Activated naive CD8-positive, alpha-beta T cell treated with anti-CD3 and anti-CD28 coated beads, Interleukin-2, amount 10 ng/mL, durations not matched to agents 7 days and 5 days (primary cell): ENCODE results near the gene FLVCR2. TPM values are rescaled to one million over a fixed set of nuclear protein-coding genes. Genes with fewer than 3 reads are reported as not detected.
"Not testable (repeated sequence)": the region's sequence is repeated elsewhere in the genome, so short reads cannot be mapped to it uniquely, and the experiment has no call there.

ENCODE experiments used
- ATAC-seq: fragments of 150-1000 bp; cut with Tn5 transposase; one replicate; pipeline ENCODE4 v1.10.0; 2021; ENCODE audit warnings: low read depth, moderate library complexity
- POLR2A ChIA-PET: fragments of 350-600 bp; sonication (Branson Sonifier 250); formaldehyde crosslinking; loops from one replicate; lab custom pipeline; 2021; ENCODE audit warnings: antibody characterized with exemption; lab: Charles Lee
- DNase-seq: peaks from one replicate; pipeline ENCODE4 v3.0.0; 2021
- H3K27ac Mint-ChIP-seq: one replicate; pipeline ENCODE4 v1.8.0; 2022; ENCODE audit warnings: mild to moderate bottlenecking, mixed read lengths
- H3K27me3 Mint-ChIP-seq: one replicate; pipeline ENCODE4 v1.8.0; 2022; ENCODE audit warnings: mild to moderate bottlenecking, moderate library complexity, mixed read lengths
- H3K36me3 Mint-ChIP-seq: one replicate; pipeline ENCODE4 v1.8.0; 2021; ENCODE audit warnings: mild to moderate bottlenecking, mixed read lengths
- H3K4me1 Mint-ChIP-seq: one replicate; pipeline ENCODE4 v1.8.0; 2021; ENCODE audit warnings: mixed read lengths
- H3K4me3 Mint-ChIP-seq: one replicate; pipeline ENCODE4 v1.8.0; 2022; ENCODE audit warnings: mild to moderate bottlenecking, moderate library complexity, mixed read lengths
- H3K9me3 Mint-ChIP-seq: one replicate; pipeline ENCODE4 v1.8.0; 2021; ENCODE audit warnings: mixed read lengths
- total RNA-seq, 2 experiments: library from RNA; stranded (reverse); gene quantifications; one replicate each; pipeline ENCODE4 v1.2.3, GENCODE V29; 2021

FLVCR2 gene
- total RNA-seq, 2 experiments from 2014 or later = 0.74 to 5.0 TPM

- Mint-ChIP-seq H3K27ac (no peak overlapping the region), H3K4me3 (no peak overlapping the region), H3K27me3 (no peaks in the 10 kb centered on the region), H3K36me3 (peaks cover 36% of the 10 kb centered on the region), H3K4me1 (peaks cover 5% of the 10 kb centered on the region), H3K9me3 (no peaks in the 10 kb centered on the region)
- no peak for ATAC-seq
- POLR2A ChIA-PET = no interaction called here
- no peak for DNase-seq
Observed at GRCh38 chr14:75675265-75675960, 97.0 kb downstream of the FLVCR2 start.

- Mint-ChIP-seq H3K4me3 (no peak overlapping the region), H3K9me3 (no peaks in the 10 kb centered on the region), H3K36me3 (peaks cover 17% of the 10 kb centered on the region), H3K27me3 (no peaks in the 10 kb centered on the region), H3K27ac (no peak overlapping the region), H3K4me1 (no peaks in the 10 kb centered on the region)
- POLR2A ChIA-PET = interaction anchor here (0.7 kb wide), 1 partner anchor 256 kb away, joined by 4 read pairs; no protein-coding TSS in a partner anchor
- ATAC-seq (no peak), DNase-seq (no peak)
Observed at GRCh38 chr14:75685910-75686309, 107.5 kb downstream of the FLVCR2 start.

GRCh38 chr14:75689012-75689411 lies 110.6 kb downstream of the FLVCR2 start:
- ATAC-seq (no peak), DNase-seq (no peak)
- Mint-ChIP-seq H3K9me3 (no peaks in the 10 kb centered on the region), H3K4me1 (no peaks in the 10 kb centered on the region), H3K36me3 (peaks cover 30% of the 10 kb centered on the region), H3K27me3 (no peaks in the 10 kb centered on the region), H3K4me3 (no peak overlapping the region), H3K27ac (no peak overlapping the region)
- POLR2A ChIA-PET = no interaction called here

- Mint-ChIP-seq H3K4me1 (no peaks in the 10 kb centered on the region), H3K27ac (no peak overlapping the region), H3K36me3 (peaks cover 37% of the 10 kb centered on the region), H3K27me3 (no peaks in the 10 kb centered on the region), H3K9me3 (no peaks in the 10 kb centered on the region), H3K4me3 (no peak overlapping the region)
- POLR2A ChIA-PET = no interaction called here
- DNase-seq (no peak), ATAC-seq (no peak)
Observed at GRCh38 chr14:75690010-75690409, 111.6 kb downstream of the FLVCR2 start.

GRCh38 chr14:75695025-75695424 lies 116.6 kb downstream of the FLVCR2 start:
- H3K4me1 Mint-ChIP-seq, H3K27ac Mint-ChIP-seq, H3K9me3 Mint-ChIP-seq, DNase-seq, POLR2A ChIA-PET, H3K27me3 Mint-ChIP-seq, ATAC-seq, H3K4me3 Mint-ChIP-seq: not testable (repeated sequence)
- peaks cover 49% of the 10 kb centered on the region for H3K36me3 Mint-ChIP-seq

- DNase-seq (no peak), ATAC-seq (no peak)
- Mint-ChIP-seq H3K27ac (no peak overlapping the region), H3K4me1 (no peaks in the 10 kb centered on the region), H3K9me3 (no peaks in the 10 kb centered on the region), H3K27me3 (no peaks in the 10 kb centered on the region), H3K36me3 (peaks cover 49% of the 10 kb centered on the region), H3K4me3 (no peak overlapping the region)
- POLR2A ChIA-PET = no interaction called here
Observed at GRCh38 chr14:75697386-75697785, 119.0 kb downstream of the FLVCR2 start.

Other genes with a start within 250 kb of the FLVCR2 start
- 1 to 10 TPM; 1.6 to 3.0 TPM for gene JDP2, start 150.6 kb upstream of the FLVCR2 start, total RNA-seq
- 10 to 100 TPM; 31.3 to 34.1 TPM for gene BATF, start 56.2 kb upstream of the FLVCR2 start, total RNA-seq
- 10 to 100 TPM; 16.0 to 16.5 TPM for gene ERG28, start 82.3 kb downstream of the FLVCR2 start, total RNA-seq
- 10 to 100 TPM; 31.8 to 32.7 TPM for gene TTLL5, start 82.6 kb downstream of the FLVCR2 start, total RNA-seq